Activated CD4-positive, alpha-beta T cell treated with anti-CD3 and anti-CD28 coated beads, Interleukin-2, amount 50 U/mL, for 4 hours (primary cell): ENCODE data around the gene STK32C.
"Not testable (repeated sequence)": the region's sequence is repeated elsewhere in the genome, so short reads cannot be mapped to it uniquely, and the experiment has no call there.

ENCODE experiments used
- DNase-seq, 2 experiments: peaks; one replicate each; pipeline ENCODE4 v3.0.0-alpha.2; 2020

The STK32C gene

GRCh38 chr10:132317477-132317876 is 9.7 kb upstream of the STK32C start:
- DNase-seq = not testable (repeated sequence)

- no peak for DNase-seq
Measured at GRCh38 chr10:132316133-132316532, 8.4 kb upstream of the STK32C start.

GRCh38 chr10:132314881-132315280 is 7.1 kb upstream of the STK32C start:
- DNase-seq = not testable (repeated sequence)

- no peak for DNase-seq
Measured at GRCh38 chr10:132314336-132314735, 6.6 kb upstream of the STK32C start.

- DNase-seq = no peak
Measured at GRCh38 chr10:132313865-132314264, 6.1 kb upstream of the STK32C start.

GRCh38 chr10:132313305-132313704 is 5.6 kb upstream of the STK32C start:
- DNase-seq = no peak

- DNase-seq = no peak
Measured at GRCh38 chr10:132311338-132311939, 3.7 kb upstream of the STK32C start.

GRCh38 chr10:132310701-132311337 is 3.1 kb upstream of the STK32C start:
- DNase-seq = no peak

GRCh38 chr10:132309879-132310591 is 2.3 kb upstream of the STK32C start:
- DNase-seq = no peak

- DNase-seq = no peak
Measured at GRCh38 chr10:132309471-132309865, 1.7 kb upstream of the STK32C start.

GRCh38 chr10:132308587-132309470 is 1.1 kb upstream of the STK32C start:
- no peak for DNase-seq

- DNase-seq = peak; percentile 42 to 43
Measured at GRCh38 chr10:132306864-132307751, 642 bp downstream of the STK32C start.

- no peak for DNase-seq
Measured at GRCh38 chr10:132306343-132306685, 1.4 kb downstream of the STK32C start.

GRCh38 chr10:132305654-132306342 is 2.0 kb downstream of the STK32C start:
- DNase-seq = no peak

GRCh38 chr10:132304756-132305509 is 2.8 kb downstream of the STK32C start:
- DNase-seq = no peak

- no peak for DNase-seq
Measured at GRCh38 chr10:132303361-132304115, 4.2 kb downstream of the STK32C start.

GRCh38 chr10:132302421-132303310 is 5.1 kb downstream of the STK32C start:
- no peak for DNase-seq

- DNase-seq = no peak
Measured at GRCh38 chr10:132301371-132302330, 6.1 kb downstream of the STK32C start.
